ENCODE measurements around the gene IPO5.
A peak's percentile ranks its signal among the peaks of the same experiment; 100 is the strongest.
"Not testable (repeated sequence)": the region's sequence is repeated elsewhere in the genome, so short reads cannot be mapped to it uniquely, and the experiment has no call there.

IPO5 gene

DNA sequence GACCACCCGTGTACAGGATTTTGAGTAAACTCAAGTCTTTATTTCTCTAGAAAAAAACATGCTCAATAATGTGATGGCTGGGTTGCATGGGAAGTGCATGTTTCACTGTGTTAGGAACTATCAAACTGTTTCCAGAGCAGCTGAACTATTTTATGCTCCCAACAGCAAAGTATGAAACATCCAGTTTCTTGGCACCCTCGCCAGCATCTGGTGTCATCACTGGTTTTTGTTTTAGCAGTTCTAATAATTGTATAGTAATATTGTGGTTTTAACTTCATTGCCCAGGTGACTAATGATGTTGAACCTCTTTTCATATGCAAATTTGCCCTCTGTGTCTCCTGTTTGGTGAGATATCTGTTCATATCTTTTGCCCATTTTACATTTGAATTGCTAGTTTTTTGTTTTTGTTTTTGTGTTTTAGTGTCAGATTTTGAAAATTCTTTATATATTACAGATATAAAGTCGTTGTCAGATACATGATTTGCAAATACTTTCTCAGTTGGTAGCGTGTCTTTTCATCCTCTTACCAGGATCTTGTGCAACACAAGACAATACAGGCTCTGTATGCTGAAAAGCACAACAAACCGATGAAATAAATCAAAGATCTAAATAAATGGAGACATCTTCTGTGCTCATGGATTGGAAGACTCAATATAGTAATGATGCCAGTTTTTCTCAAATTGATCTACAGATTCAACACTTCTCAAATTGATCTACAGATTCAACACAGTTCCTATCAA is 87.8 kb downstream of the IPO5 start:
- FAIRE-seq (no peak), DNase-seq (ENCODE audit: insufficient read length, low spot score) (no peak)
- TF ChIP-seq POLR2AphosphoS5 (IDR thresholded peaks at IDR 0.05; ENCODE audit: low read depth, low read length), result no peak
- no peak for TF ChIP-seq POU2F2 (IDR thresholded peaks at IDR 0.05; ENCODE audit: low read depth, low read length)
- TF ChIP-seq PAX5 (IDR thresholded peaks at IDR 0.05; ENCODE audit: insufficient read depth, low read length, severe bottlenecking), result no peak
- no peak for TF ChIP-seq SPI1 (IDR thresholded peaks at IDR 0.05; ENCODE audit: low read depth, low read length)
- no peak for TF ChIP-seq POLR2A (IDR thresholded peaks at IDR 0.05; ENCODE audit: low read depth, low read length)
- no peak for TF ChIP-seq TAF1 (IDR thresholded peaks at IDR 0.05; ENCODE audit: low read depth, low read length)

DNA sequence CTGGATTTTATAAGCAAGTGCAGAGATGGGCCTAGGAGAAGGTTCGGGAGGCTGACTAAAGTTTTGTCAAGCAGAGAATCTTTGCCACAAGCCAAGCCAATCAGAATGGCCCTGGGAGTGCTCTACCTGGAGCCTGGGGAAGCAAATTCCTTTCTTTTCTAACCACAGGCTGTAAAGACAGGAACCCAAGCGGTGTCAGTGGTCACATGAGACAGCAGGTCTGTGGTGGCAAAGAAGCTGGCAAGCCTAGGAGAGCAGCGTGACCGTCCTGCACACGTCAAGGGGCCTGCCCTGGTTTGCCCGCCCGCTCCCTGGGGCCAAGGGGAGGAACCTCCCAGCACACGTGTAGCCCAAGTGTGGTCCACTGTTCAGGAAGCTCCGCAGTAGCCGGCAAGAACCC is 90.8 kb downstream of the IPO5 start:
- FAIRE-seq (no peak), DNase-seq (ENCODE audit: insufficient read length, low spot score) (no peak)
- TF ChIP-seq POLR2AphosphoS5 (IDR thresholded peaks at IDR 0.05; ENCODE audit: low read depth, low read length) (no peak), TAF1 (IDR thresholded peaks at IDR 0.05; ENCODE audit: low read depth, low read length) (no peak), POU2F2 (IDR thresholded peaks at IDR 0.05; ENCODE audit: low read depth, low read length) (no peak), POLR2A (IDR thresholded peaks at IDR 0.05; ENCODE audit: low read depth, low read length) (no peak), SPI1 (IDR thresholded peaks at IDR 0.05; ENCODE audit: low read depth, low read length) (no peak), PAX5 (IDR thresholded peaks at IDR 0.05; ENCODE audit: insufficient read depth, low read length, severe bottlenecking) (no peak)

DNA sequence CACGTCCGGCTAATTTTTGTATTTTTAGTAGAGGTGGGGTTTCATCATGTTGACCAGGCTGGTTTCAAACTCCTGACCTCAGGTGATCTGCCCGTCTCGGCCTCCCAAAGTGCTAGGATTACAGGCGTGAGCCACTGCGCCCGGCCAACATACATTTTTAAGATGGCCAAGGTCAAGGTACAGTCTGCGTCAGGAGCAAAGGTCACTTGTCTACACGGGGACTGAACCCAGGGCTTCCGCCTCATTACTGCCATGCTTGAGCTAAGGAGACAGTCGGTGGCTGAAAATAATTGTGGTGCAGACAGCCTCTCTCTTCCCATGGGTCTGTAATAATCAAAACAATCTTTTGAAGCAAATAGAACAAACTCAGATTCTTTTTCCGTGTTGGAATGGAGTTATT is 94.3 kb downstream of the IPO5 start:
- FAIRE-seq; DNase-seq (ENCODE audit: insufficient read length, low spot score): not testable (repeated sequence)

DNA sequence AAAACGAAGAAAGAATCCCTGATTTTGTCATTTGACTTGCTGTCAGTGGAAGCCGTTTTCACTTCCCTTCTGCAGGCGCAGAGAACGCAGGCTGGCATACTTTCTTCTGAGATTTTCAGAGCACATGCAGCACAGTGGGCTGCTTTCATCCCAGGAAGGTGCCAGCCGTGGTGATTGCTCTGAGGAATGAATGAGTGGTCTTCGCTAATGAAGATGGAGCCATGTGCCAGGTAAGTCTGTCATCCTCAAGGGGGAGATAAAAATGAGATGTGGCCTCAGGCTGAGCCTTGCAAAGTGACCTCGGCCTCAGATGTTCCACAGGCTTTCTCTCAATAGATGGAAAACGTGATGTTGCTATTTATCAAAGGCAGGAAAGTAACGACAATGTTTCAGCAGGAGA is 94.8 kb downstream of the IPO5 start:
- 0 out of 2 replicates have a peak, but pooled peaks have one; percentile 7 for TF ChIP-seq SPI1 (IDR thresholded peaks at IDR 0.05; ENCODE audit: low read depth, low read length)
- TF ChIP-seq PAX5 (IDR thresholded peaks at IDR 0.05; ENCODE audit: insufficient read depth, low read length, severe bottlenecking), result no peak
- no peak for TF ChIP-seq TAF1 (IDR thresholded peaks at IDR 0.05; ENCODE audit: low read depth, low read length)
- TF ChIP-seq POLR2AphosphoS5 (IDR thresholded peaks at IDR 0.05; ENCODE audit: low read depth, low read length), result no peak
- no peak for TF ChIP-seq POLR2A (IDR thresholded peaks at IDR 0.05; ENCODE audit: low read depth, low read length)
- no peak for TF ChIP-seq POU2F2 (IDR thresholded peaks at IDR 0.05; ENCODE audit: low read depth, low read length)
- DNase-seq (ENCODE audit: insufficient read length, low spot score) (no peak), FAIRE-seq (no peak)

DNA sequence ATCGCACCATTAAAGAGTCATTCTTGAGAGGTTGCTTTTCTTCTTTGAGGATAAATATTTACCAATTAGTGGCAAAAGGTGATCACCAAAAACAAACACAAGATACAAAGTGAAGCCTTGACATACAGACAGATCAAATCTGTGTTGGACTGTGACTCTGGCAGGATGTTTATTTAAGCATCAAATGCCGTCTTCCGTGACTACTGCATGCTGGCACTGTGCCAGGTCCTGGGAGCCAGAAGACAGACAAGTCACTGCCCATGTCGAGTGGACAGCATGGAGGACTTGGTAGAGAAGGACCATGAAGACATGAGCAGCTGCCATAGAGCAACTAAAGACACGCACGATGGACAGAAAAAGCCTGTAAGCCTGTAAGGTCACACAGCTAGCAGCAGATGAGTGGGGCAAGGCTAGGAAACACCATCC is 96.6 kb downstream of the IPO5 start:
- DNase-seq (ENCODE audit: insufficient read length, low spot score) (no peak), FAIRE-seq (no peak)
- TF ChIP-seq POLR2A (IDR thresholded peaks at IDR 0.05; ENCODE audit: low read depth, low read length) (no peak), POU2F2 (IDR thresholded peaks at IDR 0.05; ENCODE audit: low read depth, low read length) (no peak), POLR2AphosphoS5 (IDR thresholded peaks at IDR 0.05; ENCODE audit: low read depth, low read length) (no peak), SPI1 (IDR thresholded peaks at IDR 0.05; ENCODE audit: low read depth, low read length) (no peak), PAX5 (IDR thresholded peaks at IDR 0.05; ENCODE audit: insufficient read depth, low read length, severe bottlenecking) (no peak)

DNA sequence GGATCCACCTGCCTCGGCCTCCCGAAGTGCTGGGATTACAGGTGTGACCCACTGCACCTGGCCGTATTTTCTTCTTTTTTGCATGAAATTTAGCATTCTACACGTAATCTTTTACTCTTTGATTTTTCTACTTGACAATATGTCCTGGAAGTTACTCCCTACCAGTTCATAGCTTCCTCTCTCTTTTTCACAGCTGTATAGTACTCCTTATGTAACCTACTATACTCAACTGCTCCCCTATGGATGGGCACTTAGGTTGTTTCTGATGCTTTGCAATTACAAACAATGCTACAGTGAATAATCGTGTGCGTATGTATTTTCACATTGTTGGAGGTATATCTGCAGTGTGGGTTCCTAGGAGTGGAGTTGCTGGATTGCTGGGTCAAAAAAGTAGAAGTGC is 98.9 kb downstream of the IPO5 start:
- TF ChIP-seq SPI1 (IDR thresholded peaks at IDR 0.05; ENCODE audit: low read depth, low read length) (no peak), POLR2AphosphoS5 (IDR thresholded peaks at IDR 0.05; ENCODE audit: low read depth, low read length) (no peak), TAF1 (IDR thresholded peaks at IDR 0.05; ENCODE audit: low read depth, low read length) (no peak), POU2F2 (IDR thresholded peaks at IDR 0.05; ENCODE audit: low read depth, low read length) (no peak), PAX5 (IDR thresholded peaks at IDR 0.05; ENCODE audit: insufficient read depth, low read length, severe bottlenecking) (no peak), POLR2A (IDR thresholded peaks at IDR 0.05; ENCODE audit: low read depth, low read length) (no peak)
- FAIRE-seq, result no peak
- no peak for DNase-seq (ENCODE audit: insufficient read length, low spot score)

DNA sequence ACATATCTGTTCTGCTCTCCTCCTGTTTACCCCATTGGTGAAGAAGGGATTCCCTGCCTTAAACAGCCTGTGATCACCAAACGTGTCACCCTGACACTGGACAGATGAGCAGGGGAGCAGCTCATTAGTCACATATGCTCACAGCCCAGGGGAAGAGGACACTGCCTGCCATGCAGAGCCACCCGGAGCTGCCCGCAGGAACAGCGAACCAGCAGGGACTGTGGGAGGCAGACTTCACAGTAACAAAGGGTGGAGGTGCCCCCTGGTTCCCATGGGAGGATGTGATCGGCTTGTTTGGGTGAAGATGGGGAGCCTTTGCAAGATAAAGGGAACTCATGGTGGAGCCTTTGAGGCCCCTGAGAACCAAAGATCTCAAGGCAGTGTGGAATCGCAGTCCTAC is 100.8 kb downstream of the IPO5 start:
- no peak for TF ChIP-seq POU2F2 (IDR thresholded peaks at IDR 0.05; ENCODE audit: low read depth, low read length)
- TF ChIP-seq PAX5 (IDR thresholded peaks at IDR 0.05; ENCODE audit: insufficient read depth, low read length, severe bottlenecking), result no peak
- no peak for TF ChIP-seq POLR2AphosphoS5 (IDR thresholded peaks at IDR 0.05; ENCODE audit: low read depth, low read length)
- no peak for TF ChIP-seq SPI1 (IDR thresholded peaks at IDR 0.05; ENCODE audit: low read depth, low read length)
- TF ChIP-seq TAF1 (IDR thresholded peaks at IDR 0.05; ENCODE audit: low read depth, low read length), result no peak
- no peak for TF ChIP-seq POLR2A (IDR thresholded peaks at IDR 0.05; ENCODE audit: low read depth, low read length)
- DNase-seq (ENCODE audit: insufficient read length, low spot score), result no peak
- FAIRE-seq, result no peak

DNA sequence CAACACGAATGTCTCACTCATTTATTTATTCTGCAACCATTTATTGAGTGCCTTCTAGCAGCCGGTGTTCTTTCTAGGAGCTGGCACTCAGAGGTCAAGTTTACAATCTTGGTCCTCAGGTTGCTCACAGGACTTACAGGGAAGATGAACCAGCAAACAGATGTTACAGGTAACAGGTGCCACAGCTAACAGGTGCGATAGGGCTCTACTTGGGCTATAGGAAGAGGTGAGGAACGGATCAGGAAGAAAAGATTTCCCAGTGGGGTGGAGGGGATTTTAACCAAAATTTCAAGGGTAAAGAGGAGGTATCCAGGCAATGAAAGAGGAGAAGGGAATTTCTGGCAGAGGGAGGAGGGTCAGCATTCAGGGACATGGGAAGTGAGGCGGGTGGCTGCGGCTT is 102.1 kb downstream of the IPO5 start:
- FAIRE-seq (no peak), DNase-seq (ENCODE audit: insufficient read length, low spot score) (no peak)
- no peak for TF ChIP-seq POU2F2 (IDR thresholded peaks at IDR 0.05; ENCODE audit: low read depth, low read length)
- no peak for TF ChIP-seq TAF1 (IDR thresholded peaks at IDR 0.05; ENCODE audit: low read depth, low read length)
- TF ChIP-seq SPI1 (IDR thresholded peaks at IDR 0.05; ENCODE audit: low read depth, low read length), result no peak
- no peak for TF ChIP-seq PAX5 (IDR thresholded peaks at IDR 0.05; ENCODE audit: insufficient read depth, low read length, severe bottlenecking)
- TF ChIP-seq POLR2A (IDR thresholded peaks at IDR 0.05; ENCODE audit: low read depth, low read length), result no peak
- TF ChIP-seq POLR2AphosphoS5 (IDR thresholded peaks at IDR 0.05; ENCODE audit: low read depth, low read length), result no peak

DNA sequence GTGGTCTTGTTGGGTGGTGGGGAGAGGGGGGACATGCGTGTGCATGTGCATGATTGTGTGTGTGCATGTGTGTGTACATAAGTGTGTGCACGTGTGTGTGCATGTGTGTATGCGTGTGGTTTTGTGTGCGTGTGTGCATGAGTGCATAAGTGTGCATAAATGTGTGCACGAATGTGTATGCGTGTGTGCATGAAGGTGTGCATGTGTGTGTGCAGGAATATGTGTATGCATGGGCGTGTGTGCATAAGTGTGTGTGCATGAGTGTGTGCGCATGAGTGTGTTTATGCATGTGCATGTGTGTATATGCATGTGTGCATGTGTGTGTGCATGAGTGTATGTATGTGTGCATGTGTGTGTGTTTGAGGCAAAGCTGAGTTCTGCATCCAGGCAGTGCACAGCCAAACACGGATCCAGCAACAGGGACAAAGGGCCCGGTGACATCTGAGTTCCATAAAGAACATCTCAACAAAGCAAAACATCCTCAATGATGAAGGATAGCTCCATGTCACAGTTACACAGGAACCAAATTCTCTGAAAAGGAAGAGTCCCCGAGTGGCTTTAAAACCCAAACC is 103.5 kb downstream of the IPO5 start:
- DNase-seq (ENCODE audit: insufficient read length, low spot score) (no peak), FAIRE-seq (peak; percentile 83)
- TF ChIP-seq POU2F2 (IDR thresholded peaks at IDR 0.05; ENCODE audit: low read depth, low read length) (no peak), POLR2AphosphoS5 (IDR thresholded peaks at IDR 0.05; ENCODE audit: low read depth, low read length) (no peak), SPI1 (IDR thresholded peaks at IDR 0.05; ENCODE audit: low read depth, low read length) (no peak), PAX5 (IDR thresholded peaks at IDR 0.05; ENCODE audit: insufficient read depth, low read length, severe bottlenecking) (no peak), POLR2A (IDR thresholded peaks at IDR 0.05; ENCODE audit: low read depth, low read length) (no peak), TAF1 (IDR thresholded peaks at IDR 0.05; ENCODE audit: low read depth, low read length) (no peak)

DNA sequence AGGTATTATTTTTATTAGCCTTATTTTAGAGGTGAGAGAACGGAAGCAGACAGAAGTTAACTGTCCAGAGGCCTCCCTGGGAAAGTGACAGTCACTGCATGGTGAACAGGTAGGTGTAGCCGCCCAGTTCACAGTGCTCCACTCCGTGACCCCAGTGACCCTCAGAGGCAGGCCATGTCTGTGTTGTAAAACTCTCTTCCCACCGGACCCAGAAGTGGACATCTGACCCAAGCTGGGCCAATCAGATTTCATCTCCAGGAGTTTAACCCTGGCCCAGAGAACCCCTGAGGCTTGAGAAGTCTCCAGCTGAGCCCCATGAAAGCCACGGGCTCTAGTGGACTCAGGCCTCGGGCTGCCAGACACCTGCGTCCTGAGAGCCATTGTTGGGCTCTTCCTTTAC is 105.8 kb downstream of the IPO5 start:
- TF ChIP-seq POU2F2 (IDR thresholded peaks at IDR 0.05; ENCODE audit: low read depth, low read length) (no peak), POLR2AphosphoS5 (IDR thresholded peaks at IDR 0.05; ENCODE audit: low read depth, low read length) (no peak), TAF1 (IDR thresholded peaks at IDR 0.05; ENCODE audit: low read depth, low read length) (no peak), SPI1 (IDR thresholded peaks at IDR 0.05; ENCODE audit: low read depth, low read length) (no peak), PAX5 (IDR thresholded peaks at IDR 0.05; ENCODE audit: insufficient read depth, low read length, severe bottlenecking) (no peak), POLR2A (IDR thresholded peaks at IDR 0.05; ENCODE audit: low read depth, low read length) (no peak)
- FAIRE-seq (no peak), DNase-seq (ENCODE audit: insufficient read length, low spot score) (no peak)
